HG02798 (cell line): Measurements from ENCODE around the gene DUSP22.

Experiments
- ATAC-seq: cut with Tn5 transposase; IDR thresholded peaks from one replicate; pipeline ENCODE4 v1.9.1; 2021; ENCODE audit warnings: mild to moderate bottlenecking; ENCODE audit not compliant: unreplicated experiment, poor library complexity

The DUSP22 gene

DNA sequence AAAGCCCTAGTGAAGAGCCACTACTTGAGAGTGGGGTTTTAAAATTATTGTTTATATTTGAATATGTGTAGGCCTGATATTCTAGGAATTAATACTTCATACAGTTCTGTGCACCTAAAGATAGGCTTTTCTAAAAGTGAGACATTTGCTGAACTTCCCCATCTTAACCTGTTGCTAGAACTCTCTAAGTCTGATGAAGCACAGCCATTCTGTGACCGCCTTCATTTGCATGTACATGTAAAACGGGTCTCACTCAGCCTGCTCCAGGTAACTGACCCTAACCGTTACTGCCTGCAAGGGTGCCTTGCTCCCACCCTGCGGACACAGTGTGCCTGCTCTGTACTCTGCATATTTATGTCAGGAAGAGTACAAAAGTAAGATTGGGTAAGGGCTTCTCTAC is 54.9 kb downstream of the DUSP22 start:
- peak; percentile 71 for ATAC-seq

GRCh38 chr6:347951-348859 is 55.9 kb downstream of the DUSP22 start:
- ATAC-seq: no peak

GRCh38 chr6:348860-349396 is 56.6 kb downstream of the DUSP22 start:
- no peak for ATAC-seq

DNA sequence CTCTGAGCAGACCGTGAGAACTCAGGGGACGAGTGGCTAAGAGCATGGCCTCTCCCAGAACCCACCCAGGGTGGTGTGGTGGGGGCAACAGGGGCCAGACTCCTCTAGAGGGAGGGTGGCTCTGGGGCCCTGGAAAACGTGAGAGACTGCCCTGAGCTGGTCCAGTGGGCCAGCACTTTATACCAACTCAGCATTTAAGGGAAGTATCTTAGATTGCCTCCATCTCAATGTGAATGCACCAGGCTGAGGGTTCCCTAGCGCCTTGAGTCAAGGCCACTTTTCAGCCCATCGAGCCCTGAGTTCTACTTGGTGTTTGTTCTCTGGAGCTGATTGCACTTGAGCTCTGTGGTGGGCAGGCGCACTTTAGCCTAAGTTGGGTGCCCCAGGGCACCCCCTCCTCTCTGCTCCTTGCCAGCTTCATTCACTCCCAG is 57.2 kb downstream of the DUSP22 start:
- no peak for ATAC-seq

GRCh38 chr6:350371-350770 is 58.1 kb downstream of the DUSP22 start:
- ATAC-seq: no peak

- ATAC-seq: no peak
These were observed 59.0 kb downstream of the DUSP22 start for GRCh38 chr6:351011-351866.

DNA sequence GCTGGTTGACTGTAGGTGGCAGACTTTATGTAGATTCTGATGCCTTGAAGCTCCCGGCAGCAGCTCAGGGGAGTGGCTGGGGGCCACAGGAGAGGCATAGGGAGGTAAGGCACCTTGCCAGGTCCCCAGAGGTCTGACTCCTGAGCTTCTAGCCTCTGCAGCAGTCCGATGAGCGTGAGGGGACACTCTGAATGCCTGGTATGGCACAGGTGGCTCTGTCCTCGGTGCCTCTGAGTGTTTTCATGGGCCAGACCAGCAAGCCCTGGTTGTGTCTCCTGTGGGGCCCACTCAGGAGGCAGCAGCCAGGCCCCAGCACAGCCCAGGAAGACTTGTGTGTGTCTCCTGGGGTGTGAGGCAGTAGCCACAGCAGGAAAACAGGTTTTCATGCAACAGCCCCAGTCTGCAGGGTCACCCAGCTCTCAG is 59.6 kb downstream of the DUSP22 start:
- no peak for ATAC-seq

DNA sequence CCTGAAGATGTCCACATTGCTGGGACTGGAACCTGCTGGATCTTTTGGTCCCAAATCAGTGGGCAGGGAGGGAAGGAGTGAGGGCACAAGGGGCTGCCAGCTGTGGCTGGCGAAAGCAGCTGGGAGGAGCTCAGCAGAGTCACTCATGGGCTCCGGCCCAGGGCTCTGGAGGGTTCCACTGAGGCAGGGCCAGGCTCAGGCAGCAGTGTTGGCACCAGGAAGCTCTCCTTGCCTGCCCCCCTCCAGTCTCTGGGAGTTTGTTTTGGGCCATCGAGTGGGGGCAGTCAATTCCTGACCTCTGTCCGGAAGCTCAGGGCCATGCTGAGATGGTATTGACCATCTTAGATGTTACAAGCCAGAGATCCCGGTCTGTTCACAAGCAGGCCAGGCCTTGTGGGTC is 60.2 kb downstream of the DUSP22 start:
- ATAC-seq: no peak

GRCh38 chr6:352896-353470 is 60.7 kb downstream of the DUSP22 start:
- no peak for ATAC-seq

DNA sequence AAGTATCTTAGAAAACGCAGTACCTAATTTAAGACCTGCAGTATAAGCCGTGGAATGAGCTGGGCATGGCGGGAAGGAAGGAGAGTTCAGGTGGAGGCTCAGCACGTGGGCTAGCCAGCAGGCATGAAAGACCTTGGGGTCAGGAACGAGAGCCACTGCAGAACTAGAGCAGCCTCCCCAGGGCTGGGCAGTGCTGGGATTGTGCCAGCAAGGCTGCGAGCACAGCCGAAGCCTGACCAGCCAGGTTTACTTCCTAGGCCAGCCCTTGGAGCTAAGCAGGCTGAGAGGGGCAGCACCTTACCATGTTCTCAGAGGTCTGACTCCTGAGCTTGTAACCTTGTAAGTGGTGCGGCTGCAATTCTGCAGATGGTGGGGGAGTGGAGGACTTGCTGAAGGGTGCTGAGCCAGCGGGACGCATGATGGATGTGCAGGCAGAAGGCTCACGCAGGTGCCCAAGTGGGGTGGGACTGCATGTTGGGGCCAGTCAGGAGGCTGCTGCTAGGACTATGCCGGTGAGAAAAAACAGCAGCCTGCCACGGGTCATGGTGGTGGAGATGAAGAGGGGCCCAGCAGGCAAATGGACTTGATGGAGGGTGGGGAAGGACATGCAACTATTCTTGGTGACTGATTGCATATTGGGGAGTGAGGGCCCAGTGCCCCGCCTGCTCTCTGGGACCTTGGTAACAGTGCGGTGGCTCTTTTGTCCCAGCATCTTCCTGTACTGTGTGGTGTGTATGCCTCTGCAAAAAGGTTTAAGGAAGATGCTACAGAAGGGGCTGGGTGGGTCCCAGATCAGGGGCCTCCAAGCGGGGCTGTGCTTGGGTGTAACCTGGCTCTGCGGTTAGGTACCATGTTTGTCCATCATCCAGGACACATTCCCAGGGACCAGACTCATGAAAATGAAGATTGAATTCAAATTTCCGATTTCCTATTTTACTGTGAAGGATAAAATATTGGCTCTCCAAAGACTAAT is 61.6 kb downstream of the DUSP22 start:
- ATAC-seq: no peak

DNA sequence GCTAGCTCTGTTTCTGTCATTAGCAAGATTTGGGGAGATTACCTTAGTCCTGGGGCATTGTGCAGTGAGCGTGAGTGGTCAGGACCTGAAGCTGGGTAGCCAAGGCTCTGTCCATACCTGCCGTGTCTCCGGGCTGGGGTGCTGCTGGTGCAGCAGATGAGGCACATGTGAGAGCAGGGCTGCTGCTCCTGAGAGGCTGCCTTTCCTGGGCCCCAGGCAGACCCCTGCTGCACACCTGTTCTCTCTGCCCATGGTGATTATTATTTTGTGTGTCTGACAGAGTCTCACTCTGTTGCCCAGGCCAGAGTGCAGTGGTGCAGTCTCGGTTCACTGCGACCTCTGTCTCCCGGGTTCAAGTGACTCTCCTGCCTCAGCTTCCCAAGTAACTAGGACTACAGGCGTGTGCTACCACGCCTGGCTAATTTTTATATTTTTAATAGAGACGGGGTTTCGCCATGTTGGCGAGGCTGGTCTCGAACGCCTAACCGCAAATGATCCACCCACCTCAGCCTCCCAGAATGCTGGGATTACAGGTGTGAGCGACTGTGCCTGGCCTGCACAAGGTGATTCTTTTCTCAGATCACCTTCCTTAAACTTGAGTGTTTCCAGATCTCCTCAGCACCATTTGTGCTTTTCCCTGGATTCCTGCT is 62.5 kb downstream of the DUSP22 start:
- ATAC-seq: no peak

DNA sequence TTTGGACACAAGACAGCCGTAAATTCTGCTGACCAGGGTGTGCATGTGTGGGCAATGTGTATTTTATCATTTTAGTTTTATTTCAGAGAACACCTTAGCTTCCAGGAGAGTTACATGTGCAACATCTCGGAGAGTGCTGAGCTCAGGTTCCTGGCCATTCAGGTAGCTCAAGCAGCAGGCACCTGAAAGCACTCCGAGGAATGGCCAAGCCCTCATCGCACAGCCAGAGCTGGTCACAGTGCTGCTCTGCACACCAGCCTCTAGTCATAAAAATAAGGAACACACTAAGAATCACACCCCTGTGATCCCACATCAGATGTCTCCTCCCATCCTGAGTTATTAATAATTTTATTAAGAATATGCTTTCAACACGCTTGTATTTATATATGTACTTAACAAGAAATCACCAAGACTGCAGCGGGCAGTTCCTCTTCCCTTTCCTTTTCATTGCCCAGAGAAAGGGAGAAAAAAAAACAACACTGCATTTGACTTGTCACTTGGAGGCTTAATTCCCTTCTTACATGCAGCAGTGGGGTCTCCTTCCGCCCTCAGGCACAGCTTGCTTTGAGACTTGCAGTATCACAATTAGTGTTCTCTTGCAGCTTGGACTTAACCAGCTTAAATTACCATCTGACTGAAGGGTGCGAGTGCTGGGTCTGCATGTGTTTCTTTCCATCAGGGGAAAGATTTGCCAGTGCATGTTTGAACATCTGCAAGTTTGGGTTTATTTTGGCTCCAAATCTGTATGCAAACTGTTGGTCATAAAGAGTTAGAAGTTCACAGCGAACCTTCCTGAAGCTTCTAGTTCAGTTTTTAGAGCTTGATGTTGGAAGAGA is 63.3 kb downstream of the DUSP22 start:
- peak; percentile 31 for ATAC-seq

GRCh38 chr6:356828-357251 is 64.6 kb downstream of the DUSP22 start:
- ATAC-seq: peak; percentile 59

DNA sequence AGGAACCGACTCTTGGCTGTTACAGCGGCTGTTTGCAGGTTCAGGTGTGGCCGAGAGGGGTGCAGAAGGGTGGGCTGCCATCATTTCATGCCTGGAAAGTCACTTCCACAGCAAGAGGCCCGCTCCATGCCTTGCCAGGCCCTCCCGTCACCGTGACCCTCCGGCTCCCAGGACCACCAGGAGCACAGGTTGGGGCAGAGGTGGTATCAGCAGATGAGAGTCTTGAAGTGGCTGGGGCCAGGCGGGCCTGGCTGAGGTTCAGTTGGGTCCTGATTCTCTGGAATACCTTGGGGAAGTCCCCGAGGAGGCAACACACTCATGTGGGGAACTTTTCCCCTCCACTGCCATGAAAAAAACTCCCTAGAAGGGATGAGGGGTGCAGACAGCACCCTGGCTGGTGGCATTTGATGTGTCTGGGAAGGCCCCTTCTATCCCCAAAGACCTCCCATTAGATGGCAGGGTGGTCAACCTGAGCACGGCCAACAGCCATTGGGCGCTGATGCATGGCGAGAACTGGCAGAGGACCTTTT is 65.0 kb downstream of the DUSP22 start:
- no peak for ATAC-seq

DNA sequence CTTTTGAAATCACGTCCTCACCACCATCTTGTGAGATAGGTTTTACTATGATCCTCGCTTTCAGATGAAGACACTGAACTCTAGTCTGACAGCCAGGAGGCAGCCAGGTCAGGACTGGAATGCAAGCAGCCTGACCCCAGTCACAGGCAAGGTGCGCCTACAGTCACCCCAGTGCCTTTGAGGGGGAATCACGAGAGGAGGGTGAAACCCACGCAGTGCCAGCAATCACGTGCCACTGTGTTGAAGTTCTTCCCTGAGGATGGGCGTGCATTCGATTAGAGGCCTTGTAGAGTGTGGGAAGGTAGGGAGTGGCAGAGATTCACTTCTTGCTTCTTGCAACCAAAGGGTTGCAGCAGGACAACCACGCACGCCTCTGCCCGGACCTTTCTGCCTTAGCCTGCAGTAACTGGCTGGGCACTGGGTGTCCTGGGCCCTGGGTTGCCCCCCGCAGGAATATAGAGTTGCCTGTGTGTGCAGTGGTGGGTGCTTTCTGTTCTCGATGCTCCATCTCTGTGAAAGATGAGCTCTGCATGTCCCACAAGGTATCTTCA is 65.6 kb downstream of the DUSP22 start:
- ATAC-seq: no peak

- no peak for ATAC-seq
These were observed 66.1 kb downstream of the DUSP22 start for GRCh38 chr6:358432-358831.

DNA sequence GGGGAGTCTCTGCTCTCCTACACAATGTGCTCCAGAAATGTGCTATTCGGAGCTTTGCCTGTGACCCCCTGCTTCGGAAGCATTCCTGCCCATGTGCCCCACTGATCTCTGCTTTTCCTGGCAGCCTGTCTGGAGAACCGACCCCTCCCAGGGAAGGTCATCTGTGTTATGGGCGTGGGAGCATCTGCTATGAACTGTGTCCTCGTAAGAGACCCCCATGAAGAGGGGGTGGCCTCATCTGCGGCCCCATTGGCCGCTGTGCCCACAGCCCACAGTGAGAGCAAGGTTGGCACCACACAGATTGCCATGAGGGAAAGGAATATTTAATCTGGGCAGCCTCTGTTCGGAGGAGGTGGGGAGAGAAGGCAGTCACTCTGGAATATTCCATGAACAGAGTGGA is 66.6 kb downstream of the DUSP22 start:
- ATAC-seq: no peak
